ENCODE results near the gene PLK3.

Gene PLK3

DNA sequence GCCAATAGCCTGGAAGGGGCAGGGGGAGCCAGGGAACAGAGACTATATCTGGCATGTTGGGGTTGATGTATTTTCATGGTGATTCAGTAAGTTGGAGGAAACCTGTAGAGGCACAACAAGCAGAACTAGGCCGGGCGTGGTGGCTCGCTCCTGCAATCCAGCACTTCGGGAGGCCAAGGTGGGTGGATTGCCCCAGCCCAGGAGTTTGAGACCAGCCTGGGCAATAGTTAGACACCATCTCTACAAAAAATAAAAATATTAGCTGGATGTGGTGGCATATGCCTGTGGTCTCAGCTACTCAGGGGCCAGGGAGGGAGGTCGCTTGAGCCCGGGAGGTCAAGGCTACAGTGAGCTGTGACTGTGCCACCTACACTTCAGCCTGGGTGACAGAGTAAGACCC, 53.0 kb downstream of the PLK3 start:
- H3K4me3 ChIP-seq (replicated peaks in 1 of 2; ENCODE audit: low read depth in 2 of 2, low read length in 2 of 2), result no peak overlapping the region
- no peak for TF ChIP-seq CTCF (IDR thresholded peaks at IDR 0.05; ENCODE audit: low read depth, low read length)
- no peak for DNase-seq (ENCODE audit: low read depth in 2 of 2)

GRCh38 chr1:44854970-44855369, 54.8 kb downstream of the PLK3 start:
- H3K4me3 ChIP-seq (replicated peaks in 1 of 2; ENCODE audit: low read depth in 2 of 2, low read length in 2 of 2), result no peak overlapping the region
- DNase-seq (ENCODE audit: low read depth in 2 of 2), result no peak
- TF ChIP-seq CTCF (IDR thresholded peaks at IDR 0.05; ENCODE audit: low read depth, low read length), result no peak
